Hematopoietic multipotent progenitor cell treated with erythropoietin and hydrocortisone succinate and interleukin-3 and kit ligand, for 15 days (in vitro differentiated cells): Measurements from ENCODE around the gene PROK1.
"Not testable (repeated sequence)": the region's sequence is repeated elsewhere in the genome, so short reads cannot be mapped to it uniquely, and the experiment has no call there.

Experiments
- DNase-seq: peaks from one replicate; pipeline ENCODE4 v3.0.0-alpha.2; 2015; ENCODE audit warnings: low spot score

The PROK1 gene

GRCh38 chr1:110450929-110451328 is at the start of gene PROK1:
Gene PROK1 (plus strand): TSS chr1:110451149. CDS start chr1:110451217, 68 bp downstream.
- DNase-seq = no peak

- DNase-seq = no peak
These were observed 47.1 kb upstream of the PROK1 start for GRCh38 chr1:110403805-110404204.

GRCh38 chr1:110404401-110404800 is 46.5 kb upstream of the PROK1 start:
- DNase-seq = no peak

- not testable (repeated sequence) for DNase-seq
These were observed 44.5 kb upstream of the PROK1 start for GRCh38 chr1:110406407-110406806.

- DNase-seq = peak; percentile 92
These were observed 43.4 kb upstream of the PROK1 start, which contains the start of gene LAMTOR5 for GRCh38 chr1:110407260-110408210. Gene LAMTOR5 (minus strand): TSS chr1:110407694. CDS start chr1:110407620, 74 bp downstream.

- DNase-seq = peak; percentile 14
These were observed 42.5 kb upstream of the PROK1 start for GRCh38 chr1:110408488-110408887.

- DNase-seq = no peak
These were observed 41.6 kb upstream of the PROK1 start for GRCh38 chr1:110409316-110409715.

GRCh38 chr1:110411173-110411735 is 39.7 kb upstream of the PROK1 start:
- DNase-seq = no peak

GRCh38 chr1:110412576-110412975 is 38.4 kb upstream of the PROK1 start:
- peak; percentile 86 for DNase-seq

GRCh38 chr1:110413045-110413444 is 37.9 kb upstream of the PROK1 start:
- DNase-seq = not testable (repeated sequence)

- no peak for DNase-seq
These were observed 32.2 kb upstream of the PROK1 start for GRCh38 chr1:110418729-110419128.

- no peak for DNase-seq
These were observed 30.8 kb upstream of the PROK1 start for GRCh38 chr1:110420023-110420662.

- DNase-seq = peak; percentile 15
These were observed 29.8 kb upstream of the PROK1 start for GRCh38 chr1:110420874-110421793.

- no peak for DNase-seq
These were observed 26.0 kb upstream of the PROK1 start for GRCh38 chr1:110424699-110425611.

- DNase-seq = no peak
These were observed 25.3 kb upstream of the PROK1 start for GRCh38 chr1:110425612-110426152.

GRCh38 chr1:110426854-110427253 is 24.1 kb upstream of the PROK1 start:
- DNase-seq = no peak

- DNase-seq = no peak
These were observed 22.0 kb upstream of the PROK1 start for GRCh38 chr1:110428946-110429345.

GRCh38 chr1:110430366-110430765 is 20.6 kb upstream of the PROK1 start:
- DNase-seq = no peak

- no peak for DNase-seq
These were observed 20.0 kb upstream of the PROK1 start for GRCh38 chr1:110430901-110431300.

- no peak for DNase-seq
These were observed 17.7 kb upstream of the PROK1 start for GRCh38 chr1:110433213-110433612.
